Kidney (tissue), 14 donors: Measurements from ENCODE around the gene GRIK3. TPM values are rescaled to one million over a fixed set of nuclear protein-coding genes. Genes with fewer than 3 reads are reported as not detected.

Experiments used
- DNase-seq, 5 donors: peaks; one replicate each; pipeline ENCODE4 v3.0.0-alpha.2; 2013 to 2020
- FAIRE-seq: peaks from 2 replicates; lab custom pipeline; 2012; peaks lifted over from hg19 to GRCh38; lab: Jason Lieb, UNC
- H3K27ac ChIP-seq, 2 donors: one replicate each; pipeline ENCODE4 v1.7.0; 2013; ENCODE audit warnings: low read depth in 2 of 2, low read length in 2 of 2, inconsistent platforms in 1 of 2
- H3K27me3 ChIP-seq: one replicate; pipeline ENCODE4 v1.7.1; 2013; ENCODE audit warnings: low read length, inconsistent platforms; ENCODE audit not compliant: control insufficient read depth, insufficient read depth
- H3K36me3 ChIP-seq, 3 donors: one replicate each; pipeline versions ENCODE4 v1.7.0 to v1.7.1; 2013; ENCODE audit warnings: low read length in 3 of 3, control low read depth in 1 of 3, inconsistent platforms in 1 of 3; ENCODE audit not compliant: insufficient read depth in 3 of 3, control insufficient read depth in 2 of 3
- H3K4me1 ChIP-seq, 3 donors: one replicate each; pipeline versions ENCODE4 v1.7.0 to v1.7.1; 2013; ENCODE audit warnings: low read length in 3 of 3, inconsistent platforms in 1 of 3, low read depth in 1 of 3; ENCODE audit not compliant: control insufficient read depth in 2 of 3, insufficient read depth in 2 of 3
- H3K4me3 ChIP-seq, 3 donors: one replicate each; pipeline versions ENCODE4 v1.7.0 to v1.8.1; 2013; ENCODE audit warnings: low read length in 3 of 3, control low read depth in 1 of 3, inconsistent platforms in 1 of 3
- H3K9ac ChIP-seq, 3 donors: one replicate each; pipeline versions ENCODE4 v1.7.0 to v1.7.1; 2013; ENCODE audit warnings: low read length in 3 of 3, control low read depth in 1 of 3, inconsistent platforms in 1 of 3
- H3K9me3 ChIP-seq, 3 donors: one replicate each; pipeline versions ENCODE4 v1.7.0 to v1.7.1; 2013; ENCODE audit warnings: low read length in 3 of 3, control low read depth in 1 of 3, inconsistent platforms in 1 of 3; ENCODE audit not compliant: control insufficient read depth in 2 of 3, insufficient read depth in 1 of 3
- CTCF ChIP-seq: IDR thresholded peaks from 3 replicates; pipeline ENCODE4 v1.5.1; 2012; ENCODE audit warnings: mild to moderate bottlenecking, moderate library complexity, borderline replicate concordance; ENCODE audit not compliant: insufficient read depth; ENCODE audit errors: extremely low read depth
- intact Hi-C: fragments of 100-400 bp; cut with DNase I; formaldehyde crosslinking; loops from one replicate; pipeline ENCODE4 v1.11.1; 2022
- polyA plus RNA-seq: library from polyadenylated mRNA; stranded (reverse); fragments of 350-450 nt; fragmentation: Illumina TruSeq; extraction: RNeasy Lipid Tissue Mini Kit (QIAGEN cat#74804); gene quantifications from one replicate; pipeline ENCODE4 v1.2.3, GENCODE V29; 2014; ENCODE audit warnings: low read depth, low replicate concordance; ENCODE audit not compliant: insufficient read depth
- total RNA-seq: library from RNA; stranded (reverse); fragmentation: NEBNext Ultra II Directional; extraction: Animal tissue kit (Norgen Biotek cat#: 25700); gene quantifications from one replicate; pipeline ENCODE4 v1.2.1, GENCODE V29; 2021
- donor health status: control.
- donor health status: control.
- donor health status: control.
- donor health status: control.
- donor health status: control.
- donor health status: DM: yes; HTN: yes; CAD: no.
- donor health status: Normal renal cell carcinoma (clear cell type).

Gene GRIK3
- total and polyA plus RNA-seq, 2 donors from 2014 or later = 0.06 to 0.38 TPM

- no peaks in the 10 kb centered on the region for H3K9me3 ChIP-seq
- FAIRE-seq (no peak), DNase-seq (no peak)
- no peaks in the 10 kb centered on the region for H3K27me3 ChIP-seq
- H3K4me3 ChIP-seq = no peak overlapping the region
- intact Hi-C loops = no loop called here
- no peak for TF ChIP-seq CTCF
- H3K27ac ChIP-seq = no peak overlapping the region
- no peak overlapping the region for H3K9ac ChIP-seq
- H3K36me3 ChIP-seq = no peaks in the 10 kb centered on the region
- no peaks in the 10 kb centered on the region for H3K4me1 ChIP-seq
These were observed 258.1 kb downstream of the GRIK3 start for GRCh38 chr1:36776256-36776655.

- no peak overlapping the region for H3K4me3 ChIP-seq
- DNase-seq (peak in 1 of 5 donors; percentile 7), FAIRE-seq (no peak)
- no peaks in the 10 kb centered on the region for H3K9me3 ChIP-seq
- no peaks in the 10 kb centered on the region for H3K4me1 ChIP-seq
- no peaks in the 10 kb centered on the region for H3K36me3 ChIP-seq
- H3K9ac ChIP-seq = no peak overlapping the region
- no peak overlapping the region for H3K27ac ChIP-seq
- no peaks in the 10 kb centered on the region for H3K27me3 ChIP-seq
- no peak for TF ChIP-seq CTCF
- intact Hi-C loops = no loop called here
These were observed 258.6 kb downstream of the GRIK3 start for GRCh38 chr1:36775716-36776115.

- intact Hi-C loops = no loop called here
- H3K9ac ChIP-seq = no peak overlapping the region
- no peaks in the 10 kb centered on the region for H3K4me1 ChIP-seq
- TF ChIP-seq CTCF = no peak
- no peaks in the 10 kb centered on the region for H3K9me3 ChIP-seq
- H3K4me3 ChIP-seq = no peak overlapping the region
- no peaks in the 10 kb centered on the region for H3K36me3 ChIP-seq
- no peaks in the 10 kb centered on the region for H3K27me3 ChIP-seq
- DNase-seq = peak in 1 of 5 donors; percentile 33
- no peak overlapping the region for H3K27ac ChIP-seq
- no peak for FAIRE-seq
These were observed 260.3 kb downstream of the GRIK3 start for GRCh38 chr1:36773827-36774541.
